GM13976 (cell line): ENCODE data around the gene PKMYT1.

ENCODE experiments used
- DNase-seq: peaks from one replicate; pipeline ENCODE4 v3.0.0; 2012; ENCODE audit warnings: low spot score
- in situ Hi-C: fragments of 300-500 bp; cut with MboI; formaldehyde crosslinking; loops from one replicate; pipeline ENCODE4 v1.12.0; 2022; ENCODE audit warnings: low sequenced_read_pairs, mixed read lengths, inconsistent platforms; ENCODE audit not compliant: unreplicated experiment
- TF ChIP-seq, protein P1 (sequence below): IDR thresholded peaks from 2 replicates; pipeline ENCODE4 v1.5.1; 2012; ENCODE audit warnings: borderline replicate concordance, mild to moderate bottlenecking; ENCODE audit not compliant: insufficient read depth; ENCODE audit errors: extremely low read depth, missing control alignments, control extremely low read depth

Gene PKMYT1

GRCh38 chr16:2981899-2982250 is 1.6 kb upstream of the PKMYT1 start:
- in situ Hi-C loops, result no loop called here
- DNase-seq, result no peak
- TF ChIP-seq, protein P1, sequence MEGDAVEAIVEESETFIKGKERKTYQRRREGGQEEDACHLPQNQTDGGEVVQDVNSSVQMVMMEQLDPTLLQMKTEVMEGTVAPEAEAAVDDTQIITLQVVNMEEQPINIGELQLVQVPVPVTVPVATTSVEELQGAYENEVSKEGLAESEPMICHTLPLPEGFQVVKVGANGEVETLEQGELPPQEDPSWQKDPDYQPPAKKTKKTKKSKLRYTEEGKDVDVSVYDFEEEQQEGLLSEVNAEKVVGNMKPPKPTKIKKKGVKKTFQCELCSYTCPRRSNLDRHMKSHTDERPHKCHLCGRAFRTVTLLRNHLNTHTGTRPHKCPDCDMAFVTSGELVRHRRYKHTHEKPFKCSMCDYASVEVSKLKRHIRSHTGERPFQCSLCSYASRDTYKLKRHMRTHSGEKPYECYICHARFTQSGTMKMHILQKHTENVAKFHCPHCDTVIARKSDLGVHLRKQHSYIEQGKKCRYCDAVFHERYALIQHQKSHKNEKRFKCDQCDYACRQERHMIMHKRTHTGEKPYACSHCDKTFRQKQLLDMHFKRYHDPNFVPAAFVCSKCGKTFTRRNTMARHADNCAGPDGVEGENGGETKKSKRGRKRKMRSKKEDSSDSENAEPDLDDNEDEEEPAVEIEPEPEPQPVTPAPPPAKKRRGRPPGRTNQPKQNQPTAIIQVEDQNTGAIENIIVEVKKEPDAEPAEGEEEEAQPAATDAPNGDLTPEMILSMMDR, result no peak

GRCh38 chr16:2981177-2981898 is 1.1 kb upstream of the PKMYT1 start:
- TF ChIP-seq, protein P1, result no peak
- in situ Hi-C loops, result no loop called here
- DNase-seq, result no peak

- in situ Hi-C loops, result no loop called here
- no peak for DNase-seq
- TF ChIP-seq, protein P1, result no peak
These were observed 498 bp downstream of the PKMYT1 start for GRCh38 chr16:2979669-2980226.

GRCh38 chr16:2977440-2977839 is 2.8 kb downstream of the PKMYT1 start:
- TF ChIP-seq, protein P1, result no peak
- in situ Hi-C loops, result no loop called here
- no peak for DNase-seq

GRCh38 chr16:2976673-2977072 is 3.6 kb downstream of the PKMYT1 start:
- no peak for DNase-seq
- in situ Hi-C loops, result no loop called here
- TF ChIP-seq, protein P1, result no peak

DNA sequence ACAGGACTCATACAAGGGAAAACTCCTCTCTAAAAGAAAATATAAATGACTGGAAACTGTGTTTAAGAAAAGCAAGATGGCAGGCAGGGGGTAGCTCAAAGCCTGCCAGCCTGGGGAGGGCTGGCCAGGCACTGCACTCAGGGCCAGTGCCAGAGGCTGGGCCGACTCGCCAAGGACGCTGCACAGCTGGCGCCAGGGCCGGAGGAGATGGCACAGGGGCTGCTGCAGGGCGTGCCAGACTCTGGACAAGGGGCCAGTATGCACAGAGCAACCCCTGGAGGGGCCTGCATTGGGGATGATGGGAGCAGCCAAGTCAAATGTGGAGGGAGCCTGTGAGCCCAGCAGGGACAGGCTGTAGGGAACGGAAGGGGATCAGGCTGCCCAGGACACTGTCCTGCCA is 4.0 kb downstream of the PKMYT1 start:
- DNase-seq, result no peak
- TF ChIP-seq, protein P1, result no peak
- in situ Hi-C loops, result no loop called here
